ENCODE results near the gene PCGF5.

DNA sequence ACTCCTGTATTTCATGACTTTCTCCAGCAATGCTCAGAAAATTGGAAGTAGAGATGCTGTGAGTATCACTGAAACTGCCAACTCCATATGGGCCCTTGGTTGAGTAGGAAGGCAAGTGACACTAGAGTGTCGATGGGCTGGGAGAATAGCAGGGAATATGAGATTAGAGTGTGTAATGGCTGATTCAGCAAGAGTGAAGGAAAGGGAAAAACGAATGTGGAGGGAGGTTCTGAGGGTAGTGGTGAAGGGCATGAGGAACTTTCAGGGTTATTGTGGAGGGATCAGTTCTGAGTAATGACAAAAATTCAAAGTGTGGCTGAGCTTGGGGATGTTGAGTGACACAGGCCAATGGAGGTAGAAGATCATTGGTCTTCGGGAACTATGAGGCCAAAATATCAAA lies 49.0 kb upstream of the PCGF5 start:
- TF ChIP-seq, protein P1, sequence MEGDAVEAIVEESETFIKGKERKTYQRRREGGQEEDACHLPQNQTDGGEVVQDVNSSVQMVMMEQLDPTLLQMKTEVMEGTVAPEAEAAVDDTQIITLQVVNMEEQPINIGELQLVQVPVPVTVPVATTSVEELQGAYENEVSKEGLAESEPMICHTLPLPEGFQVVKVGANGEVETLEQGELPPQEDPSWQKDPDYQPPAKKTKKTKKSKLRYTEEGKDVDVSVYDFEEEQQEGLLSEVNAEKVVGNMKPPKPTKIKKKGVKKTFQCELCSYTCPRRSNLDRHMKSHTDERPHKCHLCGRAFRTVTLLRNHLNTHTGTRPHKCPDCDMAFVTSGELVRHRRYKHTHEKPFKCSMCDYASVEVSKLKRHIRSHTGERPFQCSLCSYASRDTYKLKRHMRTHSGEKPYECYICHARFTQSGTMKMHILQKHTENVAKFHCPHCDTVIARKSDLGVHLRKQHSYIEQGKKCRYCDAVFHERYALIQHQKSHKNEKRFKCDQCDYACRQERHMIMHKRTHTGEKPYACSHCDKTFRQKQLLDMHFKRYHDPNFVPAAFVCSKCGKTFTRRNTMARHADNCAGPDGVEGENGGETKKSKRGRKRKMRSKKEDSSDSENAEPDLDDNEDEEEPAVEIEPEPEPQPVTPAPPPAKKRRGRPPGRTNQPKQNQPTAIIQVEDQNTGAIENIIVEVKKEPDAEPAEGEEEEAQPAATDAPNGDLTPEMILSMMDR (IDR thresholded peaks at IDR 0.05) = no peak
- TF ChIP-seq POLR2A (IDR thresholded peaks at IDR 0.05) = no peak

All from heart left ventricle (tissue), 13 donors.